HG03571 (cell line): ENCODE results near the gene RFC5.

Experiments used
- ATAC-seq: cut with Tn5 transposase; IDR thresholded peaks from one replicate; pipeline ENCODE4 v1.9.1; 2021; ENCODE audit not compliant: unreplicated experiment

RFC5 gene

DNA sequence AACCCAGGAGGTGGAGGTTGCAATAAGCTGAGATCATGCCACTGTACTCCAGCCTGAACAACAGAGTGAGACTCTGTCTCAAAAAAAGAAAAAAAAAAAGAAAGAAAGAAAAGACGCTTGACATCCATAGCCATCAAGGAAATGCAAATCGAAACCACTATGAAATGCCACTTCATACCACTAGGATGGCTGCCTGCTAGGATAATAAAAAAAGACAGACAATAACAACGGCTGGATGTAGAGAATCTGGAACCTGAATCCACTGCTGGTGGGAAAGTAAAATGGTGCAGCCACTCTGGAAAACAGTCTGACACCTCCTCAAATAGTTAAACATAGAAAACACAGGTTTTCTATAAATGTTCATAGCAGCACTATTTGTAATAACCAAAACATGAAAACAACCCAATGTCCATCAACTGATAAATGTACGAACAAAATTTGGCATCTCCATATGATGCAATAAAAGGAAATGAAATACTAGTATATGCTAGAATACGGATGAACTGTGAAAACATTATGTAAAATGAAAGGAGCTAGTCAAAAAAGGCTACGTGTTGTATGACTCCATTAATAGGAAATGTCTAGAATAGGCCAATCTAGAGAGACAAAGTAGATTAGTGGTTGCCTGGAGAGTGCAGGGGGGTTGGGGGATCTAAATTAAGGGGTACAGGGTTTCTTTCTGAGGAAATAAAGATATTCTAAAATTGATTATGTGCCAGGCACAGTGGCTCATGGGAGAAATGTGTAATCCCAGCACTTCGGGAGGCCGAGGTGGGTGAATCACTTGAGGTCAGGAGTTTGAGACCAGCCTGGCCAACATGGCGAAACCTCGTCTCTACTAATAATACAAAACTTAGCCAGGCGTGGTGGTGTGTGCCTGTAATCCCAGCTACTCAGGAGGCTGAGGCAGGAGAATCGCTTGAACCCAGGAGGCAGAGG, 34.7 kb downstream of the RFC5 start:
- ATAC-seq = no peak

GRCh38 chr12:118052324-118053070, 36.0 kb downstream of the RFC5 start:
- ATAC-seq = no peak

DNA sequence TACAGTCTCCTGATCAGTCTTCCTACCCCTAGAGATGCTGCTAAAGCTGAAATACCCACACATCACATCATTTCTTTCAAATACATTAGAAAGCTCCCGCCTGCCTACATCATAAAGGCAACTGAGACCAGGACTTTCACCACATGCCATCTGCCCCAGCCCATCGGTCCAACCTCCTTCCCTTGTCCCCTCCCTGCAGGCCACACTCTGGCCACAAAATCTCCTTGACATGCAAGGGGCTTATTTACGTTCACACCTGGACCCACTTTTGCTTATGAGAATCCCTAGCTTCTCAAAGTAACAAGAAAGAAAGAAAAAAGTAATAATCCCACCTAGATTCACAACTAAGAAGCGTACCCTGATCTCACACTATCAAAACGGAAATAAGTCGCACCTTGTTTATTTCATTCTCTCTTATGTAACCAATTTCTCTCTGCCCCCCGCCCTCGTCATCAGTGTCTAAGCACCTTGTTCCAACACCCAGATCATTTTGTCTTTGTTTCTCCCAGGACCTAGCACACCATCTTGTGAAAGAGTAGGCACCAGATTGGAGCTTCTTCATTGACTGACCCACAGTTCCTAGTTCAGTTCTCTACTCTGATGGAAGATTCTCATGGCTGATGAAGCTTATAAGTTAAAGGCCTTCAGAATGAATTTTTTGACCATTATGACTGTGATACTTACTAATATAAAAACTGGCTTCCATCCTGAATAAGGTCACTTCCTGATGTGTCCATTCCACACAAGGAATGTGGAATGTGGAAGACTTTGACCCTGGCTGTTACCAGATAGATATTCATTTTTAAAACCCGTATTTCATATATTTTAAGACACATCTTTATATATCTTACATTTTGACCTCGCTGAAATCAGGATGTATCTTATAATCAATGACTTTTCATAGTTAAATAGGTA, 36.8 kb downstream of the RFC5 start:
- no peak for ATAC-seq

DNA sequence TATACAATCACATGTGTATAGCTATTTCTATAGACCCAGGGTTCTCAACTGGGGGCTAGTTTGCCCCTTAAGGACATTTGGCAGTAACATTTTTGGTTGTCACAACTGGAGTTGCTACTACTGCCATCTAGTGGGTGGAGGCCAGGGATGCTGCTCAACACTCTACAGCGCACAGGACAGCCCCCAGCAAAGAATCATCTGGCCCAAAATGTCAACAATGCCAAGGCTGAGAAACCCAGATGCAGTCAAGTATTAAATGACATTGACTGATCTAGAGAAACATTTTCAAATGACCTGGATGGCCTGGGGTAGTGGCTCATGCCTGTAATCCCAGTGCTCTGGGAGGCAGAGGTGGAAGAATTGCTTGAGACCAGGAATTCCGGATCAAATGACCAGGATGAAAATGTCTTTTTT, 38.6 kb downstream of the RFC5 start:
- ATAC-seq = peak; percentile 85

DNA sequence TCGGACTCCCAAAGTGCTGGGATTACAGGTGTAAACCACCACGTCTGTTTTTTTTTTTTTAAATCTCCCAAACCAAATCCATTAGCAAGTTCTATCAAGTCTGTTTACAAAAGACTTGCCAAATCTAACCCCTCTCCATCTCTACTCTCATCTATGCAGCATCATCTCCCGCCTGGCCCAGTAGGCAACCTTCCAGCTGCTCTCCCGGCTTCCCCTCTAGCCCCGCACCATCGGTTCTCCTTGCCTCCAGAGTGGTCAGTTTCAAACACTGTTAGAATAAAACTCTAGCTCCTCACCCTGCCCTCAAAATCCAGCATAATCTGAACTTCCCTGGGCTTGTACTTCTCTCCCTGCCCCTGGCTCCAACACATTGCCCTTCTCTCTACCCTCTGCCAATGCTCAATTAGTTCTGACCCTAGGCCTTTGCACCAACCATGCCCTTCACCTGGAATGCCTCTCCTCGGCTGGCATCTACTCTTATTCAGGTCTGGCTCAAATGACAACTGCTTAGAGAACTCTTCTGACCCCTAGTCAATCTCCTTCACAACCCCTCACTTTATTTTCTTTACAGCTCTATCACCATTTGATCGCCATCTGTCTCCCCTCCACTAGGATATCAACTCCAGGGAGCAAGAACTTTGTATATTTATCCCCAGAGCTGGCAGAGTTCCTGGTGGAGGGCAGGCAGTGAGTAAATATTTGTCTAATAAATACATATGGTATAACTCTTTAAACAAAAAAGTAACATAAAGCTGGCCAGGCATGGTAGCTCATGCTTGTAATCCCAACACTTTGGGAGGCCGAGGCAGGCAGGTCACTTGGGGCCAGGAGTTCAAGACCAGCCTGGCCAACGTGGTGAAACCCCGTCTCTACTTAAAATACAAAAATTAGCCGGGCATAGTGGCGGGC, 39.6 kb downstream of the RFC5 start:
- ATAC-seq = no peak

- ATAC-seq = no peak
Measured at GRCh38 chr12:118058227-118058626, 41.7 kb downstream of the RFC5 start.

DNA sequence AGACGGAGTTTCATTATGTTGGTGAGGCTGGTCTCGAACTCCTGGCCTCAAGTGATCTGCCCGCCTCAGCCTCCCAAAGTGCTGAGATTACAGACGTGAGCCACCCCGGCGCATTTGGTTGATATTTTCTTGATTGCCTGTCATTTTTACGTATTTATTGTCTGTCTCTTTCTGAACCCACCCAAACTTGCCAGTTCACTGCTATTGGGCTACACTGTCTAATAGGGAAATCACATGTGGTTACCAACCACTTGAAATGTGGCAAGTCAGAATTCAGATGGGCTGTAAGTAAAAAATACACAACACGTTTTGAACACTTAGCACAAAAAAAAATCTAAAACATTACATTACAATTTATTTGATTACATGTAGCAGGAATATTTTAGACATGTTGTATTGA, 42.4 kb downstream of the RFC5 start:
- no peak for ATAC-seq

DNA sequence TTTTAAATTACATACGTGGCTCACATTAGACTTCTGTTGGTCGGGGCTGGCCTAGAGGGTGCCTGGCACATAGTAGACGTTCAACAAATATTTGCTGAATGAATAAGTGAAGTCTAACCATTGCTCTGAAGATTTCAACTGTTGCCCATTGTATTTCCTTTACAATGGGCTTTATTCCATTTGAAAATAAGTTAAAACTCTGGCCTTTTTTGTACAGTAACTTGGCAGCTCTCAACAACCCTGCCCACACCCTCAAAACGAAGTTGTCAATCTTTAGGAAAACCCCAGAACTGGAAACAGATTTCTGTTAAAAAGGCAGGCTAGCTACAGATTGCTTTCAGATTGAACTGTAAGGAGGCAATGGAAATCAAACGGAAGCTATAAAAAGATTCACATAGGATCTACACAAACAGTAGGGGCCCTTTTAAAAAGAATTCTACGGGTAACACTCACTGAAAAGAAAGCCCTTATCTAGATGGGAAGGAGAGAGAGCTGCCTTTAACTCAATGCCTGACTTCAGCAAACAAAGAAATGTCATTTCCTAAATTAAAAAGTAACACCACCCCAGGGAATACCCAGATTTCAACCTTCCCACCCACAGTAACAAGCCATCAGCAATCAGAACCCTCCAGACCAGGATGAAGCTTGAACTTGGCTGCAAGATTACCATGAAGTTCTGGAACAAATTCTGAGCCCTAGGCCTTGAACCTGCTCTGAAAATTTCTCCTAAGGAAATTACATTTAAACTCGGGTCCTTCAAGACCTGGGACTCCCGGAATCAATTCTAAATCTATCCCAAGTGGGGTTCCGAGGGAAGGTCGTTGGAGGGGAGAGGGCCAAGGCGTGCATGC, 43.1 kb downstream of the RFC5 start:
- ATAC-seq = no peak

DNA sequence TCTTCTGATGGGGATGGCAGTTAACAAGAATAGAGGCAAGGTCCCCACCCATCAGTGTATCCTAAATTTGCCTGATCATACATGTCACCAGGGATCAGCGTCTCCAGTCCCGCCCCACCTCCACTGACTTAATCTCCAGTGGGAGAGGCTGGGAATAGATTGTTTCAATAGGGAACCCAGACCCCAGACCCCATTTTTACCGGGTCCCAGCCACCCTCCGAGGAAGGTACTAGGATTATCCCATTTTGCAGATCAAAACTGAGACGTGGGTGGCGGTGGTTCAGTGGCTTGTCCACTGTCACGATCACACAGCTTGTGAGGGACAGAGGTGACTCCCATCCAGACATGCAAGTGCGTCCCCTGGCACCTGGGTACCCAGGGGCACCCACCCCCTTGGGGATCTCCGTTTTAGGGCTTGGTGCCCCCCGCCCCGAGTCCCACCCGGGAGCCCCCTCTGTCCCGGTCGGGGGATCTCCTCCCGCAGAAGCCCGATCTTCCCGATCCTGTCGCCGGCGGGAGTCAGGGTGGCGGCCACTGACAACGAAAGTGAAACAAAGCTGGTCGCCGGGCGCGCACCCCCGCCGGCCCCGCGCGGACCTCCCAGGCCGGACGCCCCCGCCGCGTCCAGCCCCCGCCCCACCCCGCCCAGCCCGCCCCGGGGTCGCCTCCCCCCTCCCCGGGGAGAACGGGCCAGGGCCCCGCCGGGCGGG, 44.0 kb downstream of the RFC5 start:
- ATAC-seq = peak; percentile 37

DNA sequence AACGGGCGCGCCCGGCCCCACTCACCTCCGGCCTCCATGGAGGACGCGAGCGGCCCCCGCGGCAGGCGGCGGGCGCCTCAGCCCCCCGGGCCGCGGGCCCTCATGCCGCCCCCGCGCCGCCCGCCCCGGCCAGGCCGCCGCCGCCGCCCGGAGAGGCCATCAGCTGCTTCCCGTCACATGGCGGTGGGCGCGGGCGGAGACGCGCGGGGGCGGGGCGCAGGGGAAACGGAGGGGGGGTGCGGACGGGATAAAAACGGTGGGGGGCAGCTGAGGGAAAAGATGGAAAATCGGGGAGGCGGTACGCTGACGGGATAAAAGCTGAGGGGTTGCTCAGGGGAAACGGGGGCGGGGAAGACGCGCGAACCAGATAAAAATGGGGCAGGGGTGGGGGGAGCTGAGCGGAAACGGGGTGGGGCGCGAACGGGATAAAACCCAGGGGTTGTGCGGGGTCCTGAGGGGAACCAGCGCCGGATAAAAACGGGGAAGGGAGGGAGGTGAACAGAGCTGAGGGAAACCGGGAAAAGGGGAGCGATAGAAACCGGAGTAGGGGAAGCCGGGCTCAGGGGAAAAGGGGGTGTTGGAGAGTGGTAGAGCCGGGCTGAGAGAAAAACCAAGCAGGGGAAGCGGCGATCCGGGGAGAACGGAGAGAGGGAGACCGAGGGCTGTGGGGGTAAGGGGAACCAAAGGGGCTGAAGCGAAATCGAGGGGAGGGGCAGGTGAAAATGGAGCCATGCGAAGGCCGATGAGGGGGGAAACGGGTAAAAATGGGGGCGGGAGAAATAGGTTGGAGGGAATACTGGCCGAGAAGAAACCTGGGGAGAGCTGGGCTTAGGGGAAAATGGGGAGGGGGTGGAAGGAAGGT, 44.7 kb downstream of the RFC5 start, which contains the start of gene WSB2:
Gene WSB2, minus strand, starts transcription at position 169 of the 862 bp plus-strand sequence. Its CDS starts 131 bp downstream, at position 38.
- ATAC-seq = peak; percentile 49

DNA sequence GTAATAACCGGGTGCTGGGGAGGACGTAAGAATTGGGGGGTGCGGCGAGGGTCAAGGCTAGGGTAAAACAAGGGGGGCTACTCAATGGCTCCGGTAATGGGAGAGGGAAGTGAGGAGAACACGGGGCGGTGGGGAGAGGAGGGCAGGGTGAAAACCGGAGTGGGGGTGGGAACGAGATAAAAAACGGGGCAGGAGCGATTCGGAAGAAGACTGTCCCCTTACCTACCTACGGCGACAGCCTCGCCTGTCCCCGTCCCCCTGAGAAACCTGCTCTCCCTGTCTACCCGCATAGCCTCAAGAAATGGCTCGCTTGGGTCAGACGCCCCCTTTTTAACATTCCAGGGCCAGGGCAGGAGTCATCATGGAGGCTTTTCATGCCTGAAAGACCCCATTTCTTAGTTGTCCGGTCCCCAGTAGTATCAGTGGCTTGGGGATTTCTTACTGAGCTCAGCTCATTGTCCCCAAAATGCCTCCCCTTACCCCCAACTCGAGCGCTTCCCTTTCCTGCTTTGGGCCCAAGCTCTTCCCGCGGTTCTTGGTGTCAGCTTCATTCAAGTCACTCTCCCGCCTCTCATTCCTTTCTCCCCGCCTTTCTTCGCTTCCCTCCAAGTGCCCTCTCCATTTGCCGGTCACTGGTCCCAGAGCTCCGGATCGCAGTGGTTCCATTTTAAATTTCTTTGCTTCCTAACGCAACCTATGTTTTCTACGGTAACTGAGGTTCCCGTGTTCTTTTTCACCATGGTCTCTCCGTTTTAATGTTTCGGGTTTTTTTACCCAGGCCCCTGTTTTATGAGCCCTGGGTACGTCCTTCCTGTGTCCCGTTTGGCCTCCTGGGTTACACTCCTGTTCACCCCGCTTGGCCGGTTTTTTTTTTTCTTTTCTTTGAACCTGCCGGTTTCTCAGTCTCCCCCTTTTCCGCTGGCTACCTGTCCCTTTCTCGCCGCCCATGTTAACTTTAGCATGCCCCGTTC, 45.7 kb downstream of the RFC5 start:
- ATAC-seq = no peak

- no peak for ATAC-seq
Measured at GRCh38 chr12:118063576-118064391, 47.3 kb downstream of the RFC5 start.

DNA sequence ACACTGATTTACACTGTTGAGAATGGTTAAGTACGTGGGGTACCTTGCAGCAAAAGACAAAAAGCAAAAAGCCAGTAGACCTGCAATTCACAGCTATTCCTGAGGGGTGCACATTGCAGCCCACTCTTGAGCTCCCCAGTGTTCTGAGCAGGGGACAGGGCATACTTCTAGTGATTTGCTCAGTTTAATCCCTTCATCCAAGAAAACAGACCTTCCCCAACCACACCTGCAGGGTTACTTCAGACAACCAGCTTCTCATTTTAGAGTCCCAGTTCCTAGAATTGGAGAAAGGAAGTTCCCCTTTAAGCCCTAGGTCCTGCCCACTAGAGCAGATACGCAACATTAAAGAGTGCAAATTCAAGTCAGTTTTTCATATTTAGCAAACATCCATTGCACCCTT, 48.1 kb downstream of the RFC5 start:
- no peak for ATAC-seq

DNA sequence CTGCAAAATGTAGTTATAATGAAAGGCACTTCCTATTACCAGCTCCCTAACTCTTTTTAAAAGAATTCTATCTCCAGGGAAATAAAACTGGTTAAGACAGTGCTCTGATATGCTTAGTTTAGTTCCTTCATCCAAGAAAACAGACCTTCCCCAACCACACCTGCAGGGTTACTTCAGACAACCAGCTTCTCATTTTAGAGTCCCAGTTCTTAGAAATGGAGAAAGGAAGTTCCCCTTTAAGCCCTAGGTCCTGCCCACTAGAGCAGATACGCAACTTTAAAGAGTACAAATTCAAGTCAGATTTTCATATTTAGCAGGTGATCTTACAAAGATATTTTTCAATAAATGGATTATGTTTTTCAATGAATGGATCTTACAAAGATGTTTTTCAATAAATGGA, 48.9 kb downstream of the RFC5 start:
- ATAC-seq = no peak

GRCh38 chr12:118068445-118068844, 51.9 kb downstream of the RFC5 start:
- ATAC-seq = no peak
